HepG2 (cell line): ENCODE data around the gene SLC25A11. TPM values are rescaled to one million over a fixed set of nuclear protein-coding genes. Genes with fewer than 3 reads are reported as not detected.

Experiments used
- ARNT ChIP-seq: fragments of 450-650 bp; IDR thresholded peaks from 2 replicates; pipeline ENCODE4 v1.6.1; 2017
- CEBPB ChIP-seq: IDR thresholded peaks from 2 replicates; pipeline ENCODE4 v1.6.1; 2011; ENCODE audit warnings: low read depth, low read length, improper control_type of control experiment, borderline replicate concordance
- ELF1 ChIP-seq: sonication (generic); formaldehyde crosslinking; IDR thresholded peaks from 2 replicates; pipeline ENCODE4 v1.4.0; 2020; ENCODE audit warnings: missing genetic modification reagents
- FOSL1 ChIP-seq: sonication (generic); formaldehyde crosslinking; IDR thresholded peaks from 2 replicates; pipeline ENCODE4 v1.9.0; 2021; ENCODE audit warnings: missing genetic modification reagents, borderline replicate concordance
- HOXA9 ChIP-seq: sonication (generic); formaldehyde crosslinking; IDR thresholded peaks from 2 replicates; pipeline ENCODE4 v1.8.1; 2022; ENCODE audit warnings: missing genetic modification reagents, mild to moderate bottlenecking, moderate library complexity, borderline replicate concordance
- ISX ChIP-seq: sonication (generic); formaldehyde crosslinking; conservative IDR thresholded peaks from 2 replicates; pipeline ENCODE4 v1.5.0; 2020; ENCODE audit warnings: missing genetic modification reagents
- KDM5B ChIP-seq: sonication (generic); formaldehyde crosslinking; IDR thresholded peaks from 2 replicates; pipeline ENCODE4 v1.4.0; 2020; ENCODE audit warnings: missing genetic modification reagents, mild to moderate bottlenecking, borderline replicate concordance
- PHF5A ChIP-seq: IDR thresholded peaks from one replicate; pipeline ENCODE4 v1.6.1; 2018; ENCODE audit warnings: low read depth, missing genetic modification reagents; ENCODE audit not compliant: unreplicated experiment
- SETDB1 ChIP-seq: sonication (generic); formaldehyde crosslinking; IDR thresholded peaks from 2 replicates; pipeline ENCODE4 v1.5.1; 2020; ENCODE audit warnings: missing genetic modification reagents, mild to moderate bottlenecking, borderline replicate concordance
- SKI ChIP-seq: fragments of 450-650 bp; IDR thresholded peaks from one replicate; pipeline ENCODE4 v1.6.1; 2018; ENCODE audit warnings: mild to moderate bottlenecking; ENCODE audit not compliant: partially characterized antibody
- SMAD1 ChIP-seq: sonication (generic); formaldehyde crosslinking; IDR thresholded peaks from 2 replicates; pipeline ENCODE4 v1.4.0; 2020; ENCODE audit warnings: missing genetic modification reagents, low read depth, mild to moderate bottlenecking, borderline replicate concordance
- STAT5B ChIP-seq: sonication (generic); formaldehyde crosslinking; IDR thresholded peaks from 2 replicates; pipeline ENCODE4 v1.4.0; 2020; ENCODE audit warnings: missing genetic modification reagents
- ZNF124 ChIP-seq: sonication (generic); formaldehyde crosslinking; IDR thresholded peaks from 2 replicates; pipeline ENCODE4 v1.4.0; 2020; ENCODE audit warnings: missing genetic modification reagents
- ZNF792 ChIP-seq: IDR thresholded peaks from 2 replicates; pipeline ENCODE4 v1.6.1; 2016
- ZNF841 ChIP-seq: sonication (generic); formaldehyde crosslinking; IDR thresholded peaks from 2 replicates; pipeline ENCODE4 v1.8.1; 2023; ENCODE audit warnings: missing genetic modification reagents, borderline replicate concordance
- polyA plus RNA-seq, 8 experiments: library from polyadenylated mRNA; depleted of rRNA in 3 of 8; stranded (reverse) in 7 of 8; unstranded in 1 of 8; fragments of >200 nt; fragmentation: Illumina TruSeq in 4 of 8; extraction: Trizol in 4 of 8; gene quantifications; 2 replicates each; pipeline versions ENCODE4 v1.2.1 to v1.2.3, GENCODE V29; 2011 to 2016; ENCODE audit warnings: low read depth in 4 of 8, missing spikeins in 1 of 8, mixed read lengths in 1 of 8; ENCODE audit not compliant: insufficient read depth in 1 of 8
- total RNA-seq, 5 experiments: library from RNA; depleted of rRNA; stranded (reverse); fragments of >200 nt; fragmentation: Illumina TruSeq; extraction: Trizol; gene quantifications; 2 replicates each; pipeline ENCODE4 v1.2.3, GENCODE V29; 2016; ENCODE audit warnings: low read depth in 1 of 5
- TF ChIP-seq, protein P1 (sequence below): sonication (generic); formaldehyde crosslinking; IDR thresholded peaks from 2 replicates; pipeline ENCODE4 v1.5.0; 2020; ENCODE audit warnings: missing genetic modification reagents
- TF ChIP-seq, protein P2 (sequence below): sonication (generic); formaldehyde crosslinking; IDR thresholded peaks from 2 replicates; pipeline ENCODE4 v1.5.0; 2020; ENCODE audit warnings: mild to moderate bottlenecking, missing genetic modification reagents, borderline replicate concordance
- TF ChIP-seq, protein P3 (sequence below): sonication (generic); formaldehyde crosslinking; IDR thresholded peaks from 2 replicates; pipeline ENCODE4 v1.4.0; 2020; ENCODE audit warnings: low read depth, mild to moderate bottlenecking, missing genetic modification reagents
- TF ChIP-seq, protein P4 (sequence below): sonication (generic); formaldehyde crosslinking; IDR thresholded peaks from 2 replicates; pipeline ENCODE4 v1.5.0; 2020; ENCODE audit warnings: missing genetic modification reagents
- TF ChIP-seq, protein P5 (sequence below): sonication (generic); formaldehyde crosslinking; IDR thresholded peaks from 2 replicates; pipeline ENCODE4 v1.4.0; 2020; ENCODE audit warnings: mild to moderate bottlenecking, missing genetic modification reagents

SLC25A11 gene
- total and polyA plus RNA-seq, 2 of the 13 experiments (the other 11 are each of a cell fraction or from before 2014, with no cell fraction given), result 35.4 to 47.2 TPM

DNA sequence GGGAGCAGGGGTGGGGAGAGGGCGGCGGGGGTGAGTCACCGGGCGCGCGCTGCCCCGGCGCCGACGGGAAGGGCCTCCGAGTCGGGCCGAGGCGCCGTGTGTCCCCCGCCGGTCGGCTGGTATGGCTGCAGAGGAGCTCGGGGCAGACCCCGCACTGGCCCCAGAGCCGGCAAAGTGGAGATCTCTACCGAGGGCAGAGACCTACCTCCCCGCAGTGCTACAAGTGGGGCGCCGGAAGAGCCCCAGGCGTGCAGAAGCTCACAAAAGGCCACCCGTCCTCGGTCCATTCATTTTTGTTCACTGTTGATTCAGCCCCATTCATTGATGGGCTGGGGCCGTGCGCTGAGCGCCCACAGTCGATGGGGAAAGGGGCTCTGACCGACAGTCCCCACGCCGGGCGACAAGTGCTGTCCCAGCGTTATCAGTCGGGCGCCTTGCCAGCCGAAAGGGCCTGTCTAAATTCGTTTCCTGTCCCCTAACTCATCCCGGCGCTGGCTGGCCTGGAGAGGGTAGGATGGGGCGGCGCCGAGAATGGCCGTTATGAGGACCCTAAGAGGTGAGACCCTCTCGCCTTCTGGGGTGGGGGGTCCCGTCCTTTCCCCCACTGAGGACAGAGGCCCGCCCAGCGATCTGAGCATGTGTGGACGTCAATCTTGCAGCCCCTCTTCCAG, 10.4 kb upstream of the SLC25A11 start (continued):
- TF ChIP-seq ZNF841 (CRISPR knock-in tag), result no peak
- no peak; the same call in 1 of the 2 replicates for TF ChIP-seq ELF1 (CRISPR knock-in tag)
- TF ChIP-seq ARNT, result no peak
- no peak for TF ChIP-seq ZNF124 (CRISPR knock-in tag)
- peak; percentile 24 for TF ChIP-seq SKI
- TF ChIP-seq SETDB1 (CRISPR knock-in tag), result no peak
- TF ChIP-seq ISX (CRISPR knock-in tag), result 0 out of 2 replicates have a peak, but pooled peaks have one; percentile 3
- no peak for TF ChIP-seq SMAD1 (CRISPR knock-in tag)
- peak; percentile 49 for TF ChIP-seq KDM5B
- TF ChIP-seq, protein P1, sequence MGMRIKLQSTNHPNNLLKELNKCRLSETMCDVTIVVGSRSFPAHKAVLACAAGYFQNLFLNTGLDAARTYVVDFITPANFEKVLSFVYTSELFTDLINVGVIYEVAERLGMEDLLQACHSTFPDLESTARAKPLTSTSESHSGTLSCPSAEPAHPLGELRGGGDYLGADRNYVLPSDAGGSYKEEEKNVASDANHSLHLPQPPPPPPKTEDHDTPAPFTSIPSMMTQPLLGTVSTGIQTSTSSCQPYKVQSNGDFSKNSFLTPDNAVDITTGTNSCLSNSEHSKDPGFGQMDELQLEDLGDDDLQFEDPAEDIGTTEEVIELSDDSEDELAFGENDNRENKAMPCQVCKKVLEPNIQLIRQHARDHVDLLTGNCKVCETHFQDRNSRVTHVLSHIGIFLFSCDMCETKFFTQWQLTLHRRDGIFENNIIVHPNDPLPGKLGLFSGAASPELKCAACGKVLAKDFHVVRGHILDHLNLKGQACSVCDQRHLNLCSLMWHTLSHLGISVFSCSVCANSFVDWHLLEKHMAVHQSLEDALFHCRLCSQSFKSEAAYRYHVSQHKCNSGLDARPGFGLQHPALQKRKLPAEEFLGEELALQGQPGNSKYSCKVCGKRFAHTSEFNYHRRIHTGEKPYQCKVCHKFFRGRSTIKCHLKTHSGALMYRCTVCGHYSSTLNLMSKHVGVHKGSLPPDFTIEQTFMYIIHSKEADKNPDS (CRISPR knock-in tag), result peak; percentile 54; the same call in 1 of the 2 replicates
- TF ChIP-seq, protein P2, sequence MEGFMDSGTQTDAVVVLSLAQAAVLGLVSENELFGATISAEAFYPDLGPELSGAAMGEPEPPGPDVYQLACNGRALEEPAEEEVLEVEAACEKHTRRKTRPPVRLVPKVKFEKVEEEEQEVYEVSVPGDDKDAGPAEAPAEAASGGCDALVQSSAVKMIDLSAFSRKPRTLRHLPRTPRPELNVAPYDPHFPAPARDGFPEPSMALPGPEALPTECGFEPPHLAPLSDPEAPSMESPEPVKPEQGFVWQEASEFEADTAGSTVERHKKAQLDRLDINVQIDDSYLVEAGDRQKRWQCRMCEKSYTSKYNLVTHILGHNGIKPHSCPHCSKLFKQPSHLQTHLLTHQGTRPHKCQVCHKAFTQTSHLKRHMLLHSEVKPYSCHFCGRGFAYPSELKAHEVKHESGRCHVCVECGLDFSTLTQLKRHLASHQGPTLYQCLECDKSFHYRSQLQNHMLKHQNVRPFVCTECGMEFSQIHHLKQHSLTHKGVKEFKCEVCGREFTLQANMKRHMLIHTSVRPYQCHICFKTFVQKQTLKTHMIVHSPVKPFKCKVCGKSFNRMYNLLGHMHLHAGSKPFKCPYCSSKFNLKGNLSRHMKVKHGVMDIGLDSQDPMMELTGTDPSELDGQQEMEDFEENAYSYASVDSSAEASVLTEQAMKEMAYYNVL, result no peak
- no peak for TF ChIP-seq HOXA9 (CRISPR knock-in tag)
- TF ChIP-seq, protein P3, sequence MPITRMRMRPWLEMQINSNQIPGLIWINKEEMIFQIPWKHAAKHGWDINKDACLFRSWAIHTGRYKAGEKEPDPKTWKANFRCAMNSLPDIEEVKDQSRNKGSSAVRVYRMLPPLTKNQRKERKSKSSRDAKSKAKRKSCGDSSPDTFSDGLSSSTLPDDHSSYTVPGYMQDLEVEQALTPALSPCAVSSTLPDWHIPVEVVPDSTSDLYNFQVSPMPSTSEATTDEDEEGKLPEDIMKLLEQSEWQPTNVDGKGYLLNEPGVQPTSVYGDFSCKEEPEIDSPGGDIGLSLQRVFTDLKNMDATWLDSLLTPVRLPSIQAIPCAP, result 0 out of 2 replicates have a peak, but pooled peaks have one; percentile 22
- TF ChIP-seq, protein P4, sequence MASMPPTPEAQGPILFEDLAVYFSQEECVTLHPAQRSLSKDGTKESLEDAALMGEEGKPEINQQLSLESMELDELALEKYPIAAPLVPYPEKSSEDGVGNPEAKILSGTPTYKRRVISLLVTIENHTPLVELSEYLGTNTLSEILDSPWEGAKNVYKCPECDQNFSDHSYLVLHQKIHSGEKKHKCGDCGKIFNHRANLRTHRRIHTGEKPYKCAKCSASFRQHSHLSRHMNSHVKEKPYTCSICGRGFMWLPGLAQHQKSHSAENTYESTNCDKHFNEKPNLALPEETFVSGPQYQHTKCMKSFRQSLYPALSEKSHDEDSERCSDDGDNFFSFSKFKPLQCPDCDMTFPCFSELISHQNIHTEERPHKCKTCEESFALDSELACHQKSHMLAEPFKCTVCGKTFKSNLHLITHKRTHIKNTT, result no peak
- no peak for TF ChIP-seq FOSL1
- no peak; the same call in 1 of the 2 replicates for TF ChIP-seq ZNF792
- no peak for TF ChIP-seq PHF5A (CRISPR knock-in tag)
- no peak for TF ChIP-seq CEBPB
- no peak for TF ChIP-seq STAT5B (CRISPR knock-in tag)
- TF ChIP-seq, protein P5, sequence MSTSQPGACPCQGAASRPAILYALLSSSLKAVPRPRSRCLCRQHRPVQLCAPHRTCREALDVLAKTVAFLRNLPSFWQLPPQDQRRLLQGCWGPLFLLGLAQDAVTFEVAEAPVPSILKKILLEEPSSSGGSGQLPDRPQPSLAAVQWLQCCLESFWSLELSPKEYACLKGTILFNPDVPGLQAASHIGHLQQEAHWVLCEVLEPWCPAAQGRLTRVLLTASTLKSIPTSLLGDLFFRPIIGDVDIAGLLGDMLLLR (CRISPR knock-in tag), result 0 out of 2 replicates have a peak, but pooled peaks have one; percentile 47
